HL-60/S4 treated with phorbol 12-myristate 13-acetate at 8.2 ng/mL for 4 days and 3 days (cell line): ENCODE results near the gene IRX4.
"Not testable (repeated sequence)": the region's sequence is repeated elsewhere in the genome, so short reads cannot be mapped to it uniquely, and the experiment has no call there.

Experiments
- in situ Hi-C: fragments of 300-500 bp; cut with MboI; formaldehyde crosslinking; loops from 2 replicates; pipeline ENCODE4 v1.15.0; 2022; ENCODE audit warnings: low sequenced_read_pairs

The IRX4 gene

DNA sequence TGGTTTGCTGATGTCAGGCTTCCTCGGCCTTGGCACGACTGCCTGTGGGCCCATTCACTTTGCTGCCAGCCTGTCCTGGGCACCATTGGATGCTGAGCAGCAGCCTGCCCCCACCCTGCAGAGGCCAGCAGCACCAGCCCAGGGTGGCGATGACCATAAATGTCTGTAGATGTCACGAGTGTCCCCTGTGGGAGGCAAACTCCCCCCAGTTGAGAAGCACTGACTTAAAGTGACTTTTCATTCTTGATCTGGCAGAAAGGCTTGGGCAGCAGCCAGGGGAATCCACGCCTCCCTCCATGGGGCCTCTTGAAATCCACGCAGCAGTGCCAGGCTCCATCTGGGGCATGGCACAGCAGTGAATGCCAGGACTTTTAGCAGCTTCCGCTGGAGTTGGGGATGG is 21.8 kb downstream of the IRX4 start:
- in situ Hi-C loops, result no loop called here

GRCh38 chr5:1860021-1860610 is 22.6 kb downstream of the IRX4 start:
- in situ Hi-C loops, result no loop called here

DNA sequence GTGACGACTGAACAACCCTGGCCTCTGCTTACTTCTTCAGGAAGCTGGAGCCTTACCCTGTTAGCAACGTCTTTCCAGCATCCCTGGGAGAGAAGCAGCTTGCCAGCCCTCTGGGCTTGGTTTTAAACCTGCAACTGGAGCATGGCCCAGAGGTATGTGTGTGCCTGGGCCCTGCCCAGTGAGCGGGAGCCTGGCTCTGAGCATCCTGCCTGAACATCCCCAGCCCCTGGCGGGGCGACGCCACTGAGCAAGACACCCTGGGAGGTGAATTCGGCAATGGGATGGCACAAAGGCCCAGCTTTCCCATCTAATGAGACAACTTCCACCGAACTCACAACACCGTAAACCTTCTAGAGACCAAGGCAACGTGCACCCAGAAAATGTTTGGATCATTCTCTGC is 23.6 kb downstream of the IRX4 start:
- in situ Hi-C loops, result no loop called here

DNA sequence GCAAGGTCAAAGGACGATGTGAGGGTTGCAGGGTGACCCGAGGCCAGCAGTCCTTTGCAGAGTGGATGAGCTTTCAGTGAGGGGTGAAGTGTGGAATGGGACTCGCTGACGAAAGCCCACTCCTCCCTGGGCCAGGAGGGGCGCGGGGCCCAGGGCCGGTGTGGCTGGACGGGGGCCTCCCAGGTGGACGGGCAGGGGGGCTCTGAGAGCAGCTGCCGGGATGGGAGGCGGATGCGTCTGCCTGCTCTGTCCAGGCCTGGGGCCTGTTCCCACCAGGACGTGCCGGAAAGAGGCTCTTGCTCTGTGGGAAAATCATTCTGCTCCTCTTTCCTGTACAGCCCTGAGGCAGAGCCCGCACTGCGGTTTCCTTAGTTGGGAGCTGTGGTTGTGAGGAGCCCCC is 24.3 kb downstream of the IRX4 start:
- in situ Hi-C loops, result no loop called here

GRCh38 chr5:1857256-1857600 is 25.5 kb downstream of the IRX4 start:
- in situ Hi-C loops, result no loop called here

DNA sequence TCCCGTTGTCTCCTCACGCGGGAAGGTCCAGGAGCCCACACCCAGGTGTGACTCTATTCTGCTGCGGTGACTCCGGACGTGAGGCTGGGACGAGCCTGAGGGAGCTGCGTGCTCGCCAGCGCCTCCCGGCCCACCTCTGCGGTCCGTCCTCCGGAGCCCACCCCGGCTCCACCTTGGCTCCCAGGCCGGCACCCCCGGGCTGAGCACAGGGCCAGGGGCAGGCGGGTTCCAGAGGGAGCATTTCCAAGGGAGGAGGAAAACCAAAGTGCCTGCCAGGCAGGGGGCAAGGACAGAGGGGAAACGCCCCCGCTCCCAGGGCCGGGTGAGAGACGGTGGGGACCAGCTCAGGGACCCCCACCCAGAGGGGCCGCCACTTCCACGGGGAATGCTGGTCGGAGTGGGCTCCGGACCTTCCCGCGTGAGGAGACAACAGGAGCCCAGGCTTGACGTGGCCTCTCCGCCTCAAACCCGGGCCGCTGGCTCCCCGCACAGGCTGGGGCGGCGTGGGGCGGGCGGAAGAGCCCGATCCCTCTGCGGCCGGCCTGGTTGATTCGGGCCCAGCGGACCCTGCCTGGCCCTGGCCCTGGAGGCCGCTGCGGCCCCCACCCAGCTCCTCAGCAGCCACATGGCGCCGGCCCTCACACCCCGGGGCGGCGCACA is 26.0 kb downstream of the IRX4 start:
- in situ Hi-C loops, result no loop called here

DNA sequence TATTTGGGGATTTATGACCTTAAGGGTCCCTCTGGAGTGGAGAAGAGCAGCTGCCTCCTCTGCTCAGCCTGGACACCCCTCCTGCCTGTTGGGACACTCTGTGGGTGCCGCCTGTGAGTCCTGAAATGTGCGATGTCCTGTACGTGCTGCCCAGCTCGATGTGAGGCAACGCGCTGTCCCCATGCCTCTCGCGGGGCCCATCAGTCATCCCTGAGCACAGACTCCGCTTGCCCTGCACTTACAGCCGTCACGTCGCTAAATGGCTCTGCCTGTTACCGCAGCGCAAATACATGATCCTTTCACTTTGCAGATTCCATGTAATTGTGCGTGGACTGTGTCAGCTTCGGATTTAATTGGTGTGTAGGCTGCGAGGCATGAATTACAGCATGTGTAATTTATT is 27.1 kb downstream of the IRX4 start:
- in situ Hi-C loops, result no loop called here

DNA sequence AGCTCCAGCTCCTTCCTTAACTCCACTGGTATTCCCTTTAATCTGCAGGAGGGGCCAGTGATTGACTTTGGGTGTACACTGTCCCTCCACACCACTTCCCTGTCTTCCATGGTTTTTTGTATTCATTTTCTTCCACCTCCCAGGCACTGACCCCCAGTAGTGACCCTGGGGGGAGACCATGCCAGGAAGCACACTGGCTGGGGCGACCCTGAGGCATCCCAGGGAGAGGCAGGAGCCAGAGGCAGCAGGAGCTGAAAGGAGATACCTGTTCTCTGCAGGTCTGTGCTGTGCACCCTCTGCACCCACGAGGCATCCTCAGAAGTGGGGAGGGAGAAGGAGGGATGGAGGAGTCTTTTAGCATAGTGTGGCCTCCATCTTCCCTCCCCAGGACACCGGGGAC is 27.6 kb downstream of the IRX4 start:
- in situ Hi-C loops, result no loop called here

- in situ Hi-C loops, result no loop called here
Observed at GRCh38 chr5:1853531-1853930, 29.2 kb downstream of the IRX4 start.

- in situ Hi-C loops, result no loop called here
Observed at GRCh38 chr5:1852324-1852947, 30.3 kb downstream of the IRX4 start.

DNA sequence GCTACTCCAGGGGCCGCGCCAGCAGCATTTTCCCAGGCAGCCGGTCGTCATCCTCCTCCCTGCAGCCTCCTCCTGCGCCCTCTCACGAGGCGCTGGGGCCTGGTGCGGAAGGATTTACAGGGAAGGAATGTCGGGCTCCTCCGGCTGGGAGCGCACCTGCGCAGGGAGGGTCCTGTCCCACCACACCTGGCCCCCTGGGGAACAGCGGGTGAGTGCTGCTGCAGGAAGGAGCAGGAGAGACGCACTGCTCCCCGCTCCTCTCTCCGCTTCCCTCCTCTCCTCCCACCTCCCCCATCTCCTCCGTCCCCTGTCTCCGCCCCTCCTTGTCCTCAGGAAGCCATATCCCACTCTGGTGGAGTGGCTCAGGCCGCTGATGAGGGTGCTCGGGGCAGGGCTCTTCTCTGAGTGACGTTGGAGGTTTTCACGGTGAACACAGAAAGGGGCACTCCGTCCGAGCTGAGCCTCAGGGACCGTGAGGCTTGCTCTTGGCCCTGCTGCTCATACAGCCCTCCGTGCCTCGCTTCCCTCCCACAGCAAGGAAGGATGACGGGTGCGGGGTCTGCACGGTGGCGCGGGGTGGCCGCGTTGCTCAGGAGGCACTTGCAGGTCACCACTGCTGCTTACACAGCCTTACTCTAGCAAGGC is 31.3 kb downstream of the IRX4 start:
- in situ Hi-C loops, result no loop called here

- in situ Hi-C loops, result no loop called here
Observed at GRCh38 chr5:1850324-1851154, 32.2 kb downstream of the IRX4 start.

DNA sequence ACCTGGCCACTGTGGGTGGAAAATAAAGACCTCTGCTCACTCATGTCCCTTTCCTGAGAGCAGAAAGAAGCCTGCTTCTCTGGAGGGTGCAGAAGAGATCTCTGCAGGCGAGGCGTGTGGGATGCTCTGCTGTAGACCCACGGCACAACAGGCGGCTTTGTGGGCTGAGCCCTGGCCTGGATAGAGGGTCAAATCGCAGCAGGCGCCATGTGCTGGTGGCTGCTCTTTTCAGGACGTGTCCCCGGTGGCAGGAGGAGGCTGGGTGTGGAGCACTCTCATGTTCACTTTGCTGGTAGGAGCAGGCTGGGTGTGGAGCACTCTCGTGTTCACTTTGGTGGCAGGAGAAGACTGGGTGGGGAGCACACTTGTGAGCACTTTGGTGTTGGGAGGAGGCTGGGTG is 35.1 kb downstream of the IRX4 start:
- in situ Hi-C loops, result no loop called here

DNA sequence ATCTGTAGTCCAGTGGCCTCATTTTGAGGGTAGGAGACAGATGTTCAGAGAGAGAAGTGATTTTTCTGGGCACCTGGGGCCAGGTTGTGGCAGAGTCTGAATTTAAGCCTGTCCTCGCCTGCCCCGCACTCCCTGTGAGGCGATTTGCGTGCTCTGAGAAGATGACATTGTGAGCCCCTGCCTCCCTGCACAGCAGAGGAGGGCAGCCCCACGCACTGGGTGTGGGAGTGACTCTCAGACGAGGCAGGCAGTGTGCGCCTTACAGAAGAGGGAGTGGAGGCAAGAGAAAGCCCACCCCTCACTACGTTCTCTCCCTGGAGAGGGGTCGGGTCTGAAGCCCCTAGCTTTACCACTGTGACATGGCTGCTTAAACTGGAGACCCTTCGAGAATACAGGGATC is 35.7 kb downstream of the IRX4 start:
- in situ Hi-C loops, result no loop called here

GRCh38 chr5:1846583-1846982 is 36.1 kb downstream of the IRX4 start:
- in situ Hi-C loops, result no loop called here

GRCh38 chr5:1845696-1846095 is 37.0 kb downstream of the IRX4 start:
- in situ Hi-C loops, result no loop called here

GRCh38 chr5:1844708-1845436 is 37.9 kb downstream of the IRX4 start:
- in situ Hi-C loops, result no loop called here

GRCh38 chr5:1843761-1844160 is 39.0 kb downstream of the IRX4 start:
- in situ Hi-C loops, result not testable (repeated sequence)

GRCh38 chr5:1842004-1842819 is 40.5 kb downstream of the IRX4 start:
- in situ Hi-C loops, result no loop called here
